HG03565 (cell line): ENCODE data around the gene SYS1.

ENCODE experiments used
- ATAC-seq: cut with Tn5 transposase; IDR thresholded peaks from one replicate; pipeline ENCODE4 v1.9.1; 2021; ENCODE audit warnings: mild to moderate bottlenecking, moderate library complexity; ENCODE audit not compliant: unreplicated experiment

The SYS1 gene

DNA sequence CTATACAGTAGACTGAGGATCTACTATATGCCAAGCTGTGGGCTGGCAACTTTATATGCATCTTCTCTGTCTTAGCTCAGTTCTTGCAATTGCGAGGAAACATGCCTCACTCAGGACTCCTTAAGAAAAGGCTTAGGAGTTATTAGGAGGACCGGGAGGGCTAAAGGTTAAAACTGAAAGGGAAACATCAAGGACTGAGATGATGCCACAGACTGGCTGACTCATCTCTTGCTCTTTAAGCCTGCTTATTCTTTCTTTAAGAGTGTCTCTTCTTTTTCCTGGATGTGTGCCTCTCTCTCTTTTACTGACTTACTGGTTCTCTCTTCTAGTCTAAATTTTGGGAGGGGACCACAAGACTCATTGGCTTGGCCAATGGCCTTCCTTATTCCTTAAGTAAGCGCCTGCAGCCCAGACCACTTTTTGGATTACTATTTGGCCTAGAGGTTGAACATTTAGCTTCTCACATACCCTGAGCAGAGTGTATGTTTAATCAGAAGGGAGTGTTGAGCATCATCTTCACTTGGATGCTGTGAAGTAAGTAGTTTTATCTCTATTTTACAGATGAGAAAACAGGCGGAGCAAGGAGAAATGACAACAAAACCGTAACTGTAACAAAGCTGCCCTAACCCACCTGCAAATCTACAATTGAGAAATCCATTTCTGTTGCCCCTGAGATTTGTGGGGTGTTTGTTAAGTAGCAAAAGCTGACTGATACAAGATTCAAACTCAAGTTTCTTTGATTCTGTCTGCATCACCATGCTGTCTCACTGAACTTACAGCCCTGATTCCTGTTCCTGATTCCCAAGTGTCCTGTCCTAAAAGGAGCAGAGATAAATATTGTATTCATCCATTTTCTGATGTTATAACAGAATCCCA, 7.5 kb upstream of the SYS1 start:
- ATAC-seq: no peak

DNA sequence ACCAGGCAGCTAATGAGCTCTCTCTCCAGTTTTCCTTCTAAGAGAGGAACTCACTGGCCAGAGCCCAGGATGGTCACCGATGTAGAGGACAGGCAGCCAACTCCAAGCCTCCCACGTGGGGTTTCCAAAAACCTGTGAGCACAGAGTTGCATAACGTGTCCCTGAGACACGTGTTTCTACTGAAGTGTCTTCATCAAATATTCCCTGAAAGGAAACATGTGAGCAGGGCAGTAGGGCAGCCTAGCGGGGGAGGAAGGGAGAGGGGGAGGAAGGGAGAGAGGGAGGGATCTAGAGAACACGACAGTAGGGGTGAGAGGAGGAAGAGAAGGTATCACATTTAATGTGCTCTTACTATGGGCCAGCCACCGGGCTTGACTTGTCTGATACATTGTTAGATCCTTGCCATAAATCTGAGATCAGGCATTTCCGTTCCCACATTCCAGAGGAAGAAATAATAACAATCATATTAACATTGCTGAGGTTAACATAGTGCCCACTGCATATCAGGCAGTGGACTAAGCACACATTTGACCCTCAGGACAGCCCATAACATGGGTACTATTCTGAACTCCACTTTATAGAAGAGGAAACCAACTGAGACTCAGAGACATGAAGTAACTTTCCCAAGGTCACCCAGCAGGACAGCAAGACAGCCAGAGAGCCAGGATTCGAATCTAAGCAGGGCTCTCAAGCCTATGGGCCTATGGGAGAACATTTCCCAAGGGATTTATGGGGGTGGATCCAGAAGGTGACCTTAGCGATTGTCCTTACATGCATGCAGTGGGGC, 4.5 kb upstream of the SYS1 start:
- no peak for ATAC-seq

DNA sequence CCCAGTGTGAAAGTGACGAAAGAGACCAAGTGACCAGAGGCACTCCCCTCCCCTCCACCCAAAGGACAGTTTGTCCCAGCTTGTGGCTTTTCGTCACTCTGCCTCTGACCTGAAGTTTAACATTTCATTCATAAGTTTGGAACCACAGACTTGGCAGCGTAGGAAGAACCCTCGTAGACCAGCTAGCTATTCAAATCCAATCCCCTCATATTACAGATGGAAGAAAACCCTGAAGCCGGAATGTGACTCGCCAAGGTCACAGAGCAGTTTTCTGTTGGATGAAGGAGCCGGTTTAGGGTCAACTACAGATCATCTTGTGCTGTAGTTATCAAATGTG, 3.9 kb upstream of the SYS1 start:
- ATAC-seq: no peak

DNA sequence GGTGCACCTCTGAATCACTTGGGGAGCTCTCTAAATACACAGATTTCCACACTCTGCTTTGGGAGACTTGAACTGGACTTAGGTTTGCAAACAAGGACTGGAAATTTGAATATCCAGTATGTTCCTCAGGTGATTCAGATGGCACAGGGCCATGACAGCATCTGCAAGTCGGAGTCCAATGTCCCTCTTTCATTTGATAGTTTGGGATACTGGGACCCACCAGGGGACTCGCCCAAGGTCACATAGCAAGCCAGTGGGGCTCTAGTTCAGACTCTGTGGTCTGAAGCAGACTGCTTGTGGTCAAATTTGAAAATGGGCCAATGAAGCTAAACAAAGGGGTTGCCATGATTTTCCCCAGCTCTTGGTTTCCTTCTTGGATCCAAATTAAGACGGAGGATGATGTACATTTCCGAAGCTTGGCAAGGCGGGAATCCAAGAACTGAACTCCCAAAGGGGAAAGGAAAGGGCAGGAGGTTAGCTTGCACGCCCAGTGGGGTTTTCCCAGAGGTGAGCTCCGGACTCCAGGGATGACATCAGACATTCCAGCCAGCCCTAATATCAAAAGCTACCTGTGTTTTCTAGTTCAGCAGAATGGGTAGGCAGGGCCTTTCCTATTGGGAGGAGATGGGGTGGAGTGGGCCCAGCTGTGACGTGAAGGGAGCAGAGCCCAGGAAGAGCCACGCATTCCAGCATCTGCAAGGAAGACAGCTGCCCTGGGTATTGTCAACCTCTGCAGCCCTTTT, 3.4 kb upstream of the SYS1 start:
- no peak for ATAC-seq

DNA sequence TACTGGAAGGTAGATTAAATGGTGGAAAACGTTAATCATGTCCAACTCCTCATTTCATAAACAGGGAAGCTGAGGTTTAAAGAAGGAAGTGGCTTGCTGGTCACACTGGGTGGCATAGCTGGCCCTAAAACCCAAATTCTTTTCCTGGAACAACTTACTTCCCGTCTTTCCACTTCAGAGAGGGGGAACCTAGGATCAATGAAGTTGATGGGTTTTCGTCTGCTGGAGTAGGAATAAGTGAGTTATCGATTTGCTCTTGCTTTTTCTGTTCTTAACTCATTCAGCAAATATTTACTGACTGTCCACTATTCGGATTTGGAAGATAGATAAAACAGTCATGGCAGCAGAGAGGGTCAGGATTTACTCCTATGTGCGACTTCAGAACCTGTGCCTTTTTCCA, 1.2 kb upstream of the SYS1 start:
- ATAC-seq: no peak

DNA sequence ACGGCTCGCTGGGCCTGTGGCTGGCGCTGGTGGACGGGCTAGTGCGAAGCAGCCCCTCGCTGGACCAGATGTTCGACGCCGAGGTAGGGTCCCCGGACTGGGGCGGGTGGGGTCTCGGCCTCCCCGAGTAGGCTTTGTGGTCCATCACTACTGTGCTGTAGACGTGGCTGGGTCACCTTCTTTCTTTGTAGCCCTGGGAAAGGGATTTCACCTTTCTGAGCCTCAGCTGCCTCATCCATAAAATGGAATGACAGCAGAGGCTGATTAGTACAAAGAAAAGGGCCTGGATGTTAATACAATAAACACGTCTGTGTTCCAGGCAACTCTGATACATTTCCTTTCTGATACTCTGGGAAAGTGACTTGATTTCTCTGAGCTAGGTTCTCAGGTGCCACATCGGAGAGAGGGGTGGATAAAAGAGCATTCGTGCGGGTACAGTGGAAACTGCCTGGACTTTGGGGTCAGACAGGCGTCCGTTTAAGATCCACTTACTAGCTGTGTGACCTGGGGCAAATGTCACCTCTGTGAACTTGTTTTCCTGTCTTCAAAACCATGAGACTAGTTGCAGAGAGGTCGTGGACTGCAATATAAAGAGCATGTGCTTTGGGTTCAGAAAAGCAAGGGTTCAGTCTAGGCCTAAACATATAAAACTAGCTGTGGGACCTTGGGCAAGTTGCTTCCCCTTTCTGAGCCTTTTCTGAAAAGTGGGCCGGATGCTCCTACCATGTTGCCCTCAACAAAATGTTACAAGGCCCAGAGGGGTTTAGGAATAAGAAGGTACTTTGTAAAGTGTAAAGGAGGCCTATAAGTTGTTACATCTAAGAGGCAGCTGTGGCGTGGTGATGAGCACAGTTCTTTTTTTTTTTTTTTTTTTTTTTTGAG, 896 bp downstream of the SYS1 start:
- ATAC-seq: no peak

DNA sequence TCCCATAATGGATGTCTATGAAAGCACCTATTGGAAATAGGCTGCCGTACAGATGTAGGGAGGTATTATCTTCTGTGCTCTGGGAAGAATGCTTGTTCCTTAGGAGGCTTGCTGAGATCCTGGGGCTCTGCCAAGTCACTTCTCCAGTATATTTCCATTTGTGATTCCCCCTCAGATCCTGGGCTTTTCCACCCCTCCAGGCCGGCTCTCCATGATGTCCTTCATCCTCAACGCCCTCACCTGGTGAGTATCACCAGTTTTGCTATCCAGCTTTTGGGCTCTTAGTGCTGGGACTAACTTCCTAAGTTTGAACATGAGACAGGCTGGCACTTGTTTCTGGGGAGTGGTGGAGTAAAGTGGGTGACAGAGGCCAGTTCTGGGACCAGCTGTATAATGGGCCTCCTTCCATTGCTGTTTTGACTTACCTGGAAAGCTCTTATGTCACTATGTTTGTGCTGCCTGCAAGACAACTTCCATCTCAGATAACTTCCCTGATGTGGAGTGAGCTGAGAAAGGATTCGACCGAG, 2.6 kb downstream of the SYS1 start:
- ATAC-seq: no peak

DNA sequence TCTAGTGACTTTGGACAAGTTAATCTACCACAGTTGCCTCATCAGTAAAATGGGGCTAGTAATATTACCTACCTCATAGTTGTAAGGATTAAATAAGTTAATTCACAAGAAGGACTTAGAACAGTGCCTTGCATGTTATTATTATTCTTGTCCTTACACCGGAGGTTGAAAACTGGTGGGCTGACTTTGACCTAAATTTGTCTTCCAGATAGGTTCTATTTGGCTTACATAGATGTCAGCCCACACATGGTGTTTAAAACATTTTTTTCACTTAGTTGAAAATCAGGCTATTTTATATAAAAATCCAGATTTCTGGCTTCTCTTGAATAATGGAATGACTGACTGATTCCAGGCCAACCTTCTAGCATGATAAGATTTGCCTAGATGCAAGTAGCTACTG, 3.2 kb downstream of the SYS1 start:
- ATAC-seq: no peak

DNA sequence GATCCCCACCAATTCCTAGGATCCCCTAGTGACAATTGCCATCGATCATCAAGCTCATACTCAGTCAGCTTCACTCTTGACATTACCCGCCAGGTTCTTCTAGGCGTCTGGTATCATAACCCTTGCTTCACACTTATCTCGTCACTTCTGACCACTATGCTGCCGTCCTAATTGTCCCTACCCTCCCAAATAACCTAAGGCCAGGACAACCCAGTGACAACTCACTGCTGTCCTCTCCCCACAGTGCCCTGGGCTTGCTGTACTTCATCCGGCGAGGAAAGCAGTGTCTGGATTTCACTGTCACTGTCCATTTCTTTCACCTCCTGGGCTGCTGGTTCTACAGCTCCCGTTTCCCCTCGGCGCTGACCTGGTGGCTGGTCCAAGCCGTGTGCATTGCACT, 3.7 kb downstream of the SYS1 start:
- no peak for ATAC-seq

DNA sequence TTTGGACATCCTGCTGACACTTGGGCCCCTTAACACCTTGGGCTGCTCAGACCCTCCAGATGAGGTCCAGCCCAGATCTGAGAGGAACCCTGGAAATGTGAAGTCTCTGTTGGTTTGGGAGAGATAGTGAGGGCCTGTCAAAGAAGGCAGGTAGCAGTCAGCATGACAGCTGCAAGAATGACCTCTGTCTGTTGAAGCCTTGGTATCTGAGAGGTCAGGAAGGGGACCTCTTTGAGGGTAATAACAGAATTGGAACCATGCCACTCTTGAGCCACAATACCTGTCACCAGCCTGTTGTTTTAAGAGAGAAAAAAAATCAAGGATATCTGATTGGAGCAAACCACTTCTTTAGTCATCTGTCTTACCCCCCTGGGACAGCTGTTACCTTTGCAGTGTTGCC, 4.2 kb downstream of the SYS1 start:
- ATAC-seq: no peak

DNA sequence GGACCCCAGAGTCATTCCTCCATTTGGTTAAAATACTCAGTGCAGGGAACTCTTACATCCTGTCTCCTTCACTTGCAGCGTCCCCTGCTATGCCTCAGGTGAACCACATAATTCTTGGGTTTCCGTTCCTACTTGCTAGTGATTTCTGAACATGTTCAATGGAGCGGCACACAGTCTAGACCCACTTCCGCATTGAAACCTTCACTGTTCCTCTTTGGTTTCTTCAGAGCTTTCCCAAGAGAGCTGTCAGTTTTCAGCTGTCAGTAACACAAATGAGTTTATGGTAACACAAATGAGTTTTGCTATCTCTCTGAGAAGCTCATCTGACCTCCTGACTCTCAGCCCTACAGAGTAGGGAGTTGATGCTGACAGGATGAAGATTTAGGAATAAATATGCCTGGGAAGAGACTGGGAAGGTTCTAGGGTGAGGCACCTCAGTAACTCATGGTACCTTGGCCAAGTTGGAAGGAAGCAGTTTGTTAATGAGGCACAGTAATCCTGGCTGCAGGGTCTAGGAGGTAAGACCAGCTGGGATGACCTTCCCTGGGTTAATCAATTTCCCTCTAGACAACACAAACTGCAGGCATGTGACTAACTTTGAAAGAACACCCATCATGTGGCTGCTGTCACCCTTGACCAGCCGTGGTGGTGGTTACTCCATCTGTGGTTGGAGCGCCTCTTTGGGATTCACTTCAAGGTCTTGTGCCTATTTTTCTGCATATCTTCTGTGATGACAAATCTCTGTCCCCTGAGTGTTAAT, 5.4 kb downstream of the SYS1 start:
- ATAC-seq: peak; percentile 83

DNA sequence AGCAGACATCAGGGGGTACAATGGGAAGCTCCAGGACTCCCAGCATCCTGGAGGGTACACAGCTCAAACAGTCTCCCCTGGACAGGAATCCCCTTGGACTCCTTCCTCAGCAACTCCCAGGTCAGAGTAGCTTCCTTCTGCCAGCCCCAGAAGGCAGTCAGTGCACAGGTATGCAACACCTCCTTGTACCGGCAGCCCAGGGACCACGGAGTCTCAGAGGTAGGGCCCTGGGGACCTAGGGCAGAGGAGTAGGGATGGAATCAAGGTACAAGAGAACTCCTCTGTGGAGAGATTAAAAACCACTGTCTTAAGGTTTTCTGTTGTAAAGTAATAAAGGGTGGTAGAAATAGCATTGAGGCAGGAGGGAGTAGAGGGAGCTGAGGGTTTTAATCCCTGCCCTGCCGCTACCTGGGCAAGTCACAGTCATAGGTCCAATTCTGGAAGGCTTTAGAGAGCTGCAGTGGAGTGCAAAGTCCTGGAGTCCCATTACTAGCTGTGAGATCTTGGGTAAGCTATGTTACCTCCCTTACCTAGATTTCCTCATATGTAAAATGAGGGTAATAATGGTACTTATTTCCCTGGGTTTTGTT, 7.7 kb downstream of the SYS1 start:
- no peak for ATAC-seq

DNA sequence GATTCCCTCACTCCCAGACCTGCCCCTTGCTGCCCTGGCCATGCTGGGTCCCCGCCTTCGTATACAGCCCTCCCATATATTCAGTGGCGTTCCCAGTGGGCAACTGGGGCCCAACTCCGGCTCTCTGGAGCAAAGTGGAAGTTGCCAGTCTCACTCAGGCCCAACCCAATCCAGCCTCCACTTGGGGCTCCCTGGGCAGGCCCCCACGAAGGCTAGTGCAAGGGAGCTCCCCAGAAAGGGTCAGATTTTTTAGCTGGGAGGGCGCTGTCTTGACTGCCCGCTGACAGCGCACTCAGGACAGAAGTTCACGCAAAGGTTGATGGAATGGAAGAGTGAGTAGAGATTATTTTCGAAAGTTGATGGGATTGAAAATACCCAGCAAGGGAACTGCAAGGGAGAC, 9.3 kb downstream of the SYS1 start:
- no peak for ATAC-seq

DNA sequence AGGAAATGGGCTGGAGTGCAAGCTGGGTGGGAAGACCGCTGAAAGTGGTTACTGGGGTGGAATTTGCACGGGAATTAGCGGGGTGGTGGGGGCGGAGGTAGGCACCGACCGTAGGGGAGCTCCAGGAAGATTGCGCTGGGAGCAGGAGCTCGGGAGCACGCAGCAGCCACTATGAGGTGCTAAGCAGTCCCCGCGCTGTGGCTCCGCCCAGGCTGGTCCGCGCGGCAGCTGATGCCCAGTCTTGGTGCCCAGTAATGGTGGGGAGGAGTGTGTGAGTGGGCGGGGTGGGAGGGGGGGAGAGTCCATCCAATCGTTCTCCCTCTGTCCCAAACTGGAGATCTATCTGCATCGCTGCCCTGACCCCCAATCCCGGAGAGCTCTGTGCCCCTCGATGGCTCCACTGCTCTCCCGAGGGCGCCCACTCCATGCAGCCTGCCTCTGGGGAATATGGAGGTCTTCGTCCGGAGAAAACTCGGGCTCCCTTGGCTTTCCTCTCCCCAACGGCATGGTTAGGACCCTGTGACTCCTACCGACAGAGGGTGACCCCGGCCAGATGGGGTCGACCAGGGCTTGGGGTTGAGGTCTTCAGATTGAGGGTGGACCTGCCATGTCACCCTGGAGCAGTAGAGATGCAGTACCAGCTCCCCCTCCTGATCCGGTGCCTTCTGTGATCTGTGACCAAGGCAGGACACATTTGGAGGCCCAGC, 9.8 kb downstream of the SYS1 start:
- no peak for ATAC-seq

DNA sequence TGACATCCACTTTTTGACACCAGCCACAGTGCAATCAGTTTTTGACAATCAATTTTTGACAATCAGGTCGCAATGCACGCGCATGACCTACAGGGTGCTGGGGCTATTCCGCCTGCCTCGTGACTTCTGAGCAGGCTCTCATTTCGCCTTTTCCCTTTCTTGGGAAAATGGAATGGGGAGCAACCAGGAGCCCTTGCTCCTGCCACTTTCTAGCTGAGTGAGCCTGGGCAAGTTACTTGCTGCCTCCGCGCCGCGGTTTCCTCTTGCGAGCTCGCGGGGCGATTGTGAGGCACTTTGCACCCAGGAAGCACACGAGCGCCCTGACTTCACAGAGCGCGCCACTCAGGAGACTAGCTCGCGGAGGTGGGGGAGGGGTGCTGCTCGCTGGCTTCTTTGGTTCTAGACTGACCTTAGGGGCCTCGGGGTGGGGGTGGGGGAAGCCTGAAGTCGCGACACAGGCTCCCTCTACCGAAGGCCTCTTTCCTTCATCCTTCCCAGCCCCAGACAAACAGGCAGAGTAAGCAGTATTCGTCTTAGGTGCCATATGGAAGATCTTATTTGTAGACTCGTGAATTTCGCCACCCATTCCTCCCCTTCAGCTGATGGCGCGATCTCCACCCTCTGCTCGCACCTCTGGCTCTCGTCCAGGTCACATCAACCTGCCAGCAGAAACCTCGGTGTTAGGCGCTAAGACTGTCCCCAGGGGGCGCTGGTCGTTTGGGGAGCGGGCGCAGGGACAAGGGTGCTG, 10.6 kb downstream of the SYS1 start:
- no peak for ATAC-seq

DNA sequence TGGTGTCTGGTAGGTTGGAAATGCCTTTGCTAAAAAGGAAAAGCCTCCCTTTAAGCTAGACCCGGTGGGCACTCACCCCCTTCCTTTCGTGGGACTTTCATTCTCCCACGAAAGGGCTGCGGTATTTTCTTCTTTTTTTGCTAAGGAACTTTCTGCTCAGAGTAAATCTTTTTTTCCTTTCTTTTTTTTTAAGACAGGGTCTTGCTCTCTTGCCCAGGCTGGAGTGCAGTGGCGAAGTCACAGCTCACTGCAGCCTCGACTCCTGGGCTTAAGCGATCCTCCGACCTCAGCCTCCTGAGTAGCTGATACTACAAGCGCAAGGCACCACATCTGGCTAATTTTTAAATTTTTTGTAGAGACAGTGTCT, 11.1 kb downstream of the SYS1 start:
- no peak for ATAC-seq

DNA sequence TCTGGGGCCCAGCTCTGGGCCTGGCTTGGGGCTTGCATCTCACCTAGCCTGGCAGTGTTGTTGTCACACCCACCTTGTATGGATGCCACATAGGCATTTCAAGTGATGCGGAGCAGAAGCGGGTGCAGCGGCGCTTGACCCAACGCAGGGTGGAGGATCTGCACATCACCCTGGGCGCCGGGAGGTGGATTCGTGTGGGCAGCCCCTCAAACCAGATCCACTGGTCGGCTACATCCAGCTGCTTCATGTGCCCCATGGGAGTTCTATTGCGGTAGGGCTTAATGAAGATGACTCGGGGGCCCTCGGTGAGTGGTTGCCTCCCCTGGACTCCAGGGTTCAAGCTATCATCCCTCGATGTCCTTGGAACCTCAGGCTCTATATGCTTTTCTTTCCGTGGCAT, 12.0 kb downstream of the SYS1 start:
- ATAC-seq: no peak

DNA sequence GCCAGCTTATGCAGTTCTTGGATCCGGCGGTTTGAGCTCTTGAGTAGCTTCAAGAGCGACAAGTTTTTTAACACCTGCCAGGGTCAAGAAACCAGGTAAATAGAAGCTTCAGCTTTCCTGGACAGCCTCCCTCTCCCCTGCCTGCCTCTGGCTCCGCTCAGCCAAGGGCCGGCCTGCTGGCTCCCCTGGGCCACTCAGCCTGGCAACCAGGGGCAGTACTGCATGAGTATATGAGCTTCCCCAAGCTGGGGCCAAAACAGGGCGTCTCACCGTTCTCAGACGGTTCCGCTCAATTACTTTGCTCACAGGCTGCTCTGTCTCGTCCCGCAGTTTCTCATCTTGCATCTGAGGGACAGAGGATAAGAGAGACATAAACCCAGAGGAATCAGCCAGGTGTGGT, 14.3 kb downstream of the SYS1 start:
- ATAC-seq: no peak
